G401.6 (cell line): ENCODE results near the gene PYGL.
"Not testable (repeated sequence)": the region's sequence is repeated elsewhere in the genome, so short reads cannot be mapped to it uniquely, and the experiment has no call there.

Experiments
- FAIRE-seq: peaks from 2 replicates; lab custom pipeline; 2012; peaks lifted over from hg19 to GRCh38; lab: Jason Lieb, UNC

Gene PYGL

GRCh38 chr14:50926851-50927386, 17.4 kb downstream of the PYGL start:
- FAIRE-seq, result no peak

- FAIRE-seq, result no peak
Observed at GRCh38 chr14:50924843-50925242, 19.4 kb downstream of the PYGL start.

GRCh38 chr14:50924236-50924635, 20.0 kb downstream of the PYGL start:
- FAIRE-seq, result no peak

- FAIRE-seq, result no peak
Observed at GRCh38 chr14:50922803-50923202, 21.5 kb downstream of the PYGL start.

GRCh38 chr14:50920482-50921230, 23.6 kb downstream of the PYGL start:
- FAIRE-seq, result no peak

GRCh38 chr14:50919524-50919923, 24.8 kb downstream of the PYGL start:
- not testable (repeated sequence) for FAIRE-seq

GRCh38 chr14:50917449-50917848, 26.8 kb downstream of the PYGL start:
- no peak for FAIRE-seq

- no peak for FAIRE-seq
Observed at GRCh38 chr14:50910495-50911420, 33.5 kb downstream of the PYGL start.

- FAIRE-seq, result no peak
Observed at GRCh38 chr14:50906326-50907065, 37.8 kb downstream of the PYGL start.

GRCh38 chr14:50904719-50905118, 39.6 kb downstream of the PYGL start:
- no peak for FAIRE-seq

- no peak for FAIRE-seq
Observed at GRCh38 chr14:50901361-50901760, 42.9 kb downstream of the PYGL start.

- no peak for FAIRE-seq
Observed at GRCh38 chr14:50897658-50898175, 46.6 kb downstream of the PYGL start.

GRCh38 chr14:50897005-50897404, 47.3 kb downstream of the PYGL start:
- not testable (repeated sequence) for FAIRE-seq

GRCh38 chr14:50896421-50896820, 47.9 kb downstream of the PYGL start:
- not testable (repeated sequence) for FAIRE-seq

- FAIRE-seq, result no peak
Observed at GRCh38 chr14:50892255-50892654, 52.0 kb downstream of the PYGL start.

GRCh38 chr14:50887476-50887875, 56.8 kb downstream of the PYGL start:
- FAIRE-seq, result peak; percentile 6

GRCh38 chr14:50883827-50884197, 60.5 kb downstream of the PYGL start:
- FAIRE-seq, result no peak

- FAIRE-seq, result no peak
Observed at GRCh38 chr14:50882932-50883826, 61.1 kb downstream of the PYGL start.

GRCh38 chr14:50875359-50876070, 68.8 kb downstream of the PYGL start:
- no peak for FAIRE-seq

- FAIRE-seq, result no peak
Observed at GRCh38 chr14:50874757-50875156, 69.5 kb downstream of the PYGL start.
